Right renal cortex interstitium (tissue), 3 donors: ENCODE data around the gene OPN1MW2. TPM values are rescaled to one million over a fixed set of nuclear protein-coding genes. Genes with fewer than 3 reads are reported as not detected.
"Not testable (repeated sequence)": the region's sequence is repeated elsewhere in the genome, so short reads cannot be mapped to it uniquely, and the experiment has no call there.

Experiments used
- DNase-seq, 3 donors: peaks; one replicate each; pipeline ENCODE4 v3.0.0-alpha.2; 2013; ENCODE audit warnings: low read depth in 3 of 3, low spot score in 2 of 3
- polyA plus RNA-seq, 3 donors: library from polyadenylated mRNA; unstranded; fragments of 120-200 nt; gene quantifications; one replicate each; pipeline ENCODE4 v1.2.1, GENCODE V29; 2013; ENCODE audit not compliant: insufficient read length in 3 of 3

Gene OPN1MW2
- polyA plus RNA-seq: not detected

- not testable (repeated sequence) for DNase-seq
Observed at GRCh38 chrX:154219456-154219855, at the start of gene OPN1MW2. TSS of gene OPN1MW2 (plus strand) at chrX:154219756. CDS start at chrX:154219816, 60 bp downstream.

- not testable (repeated sequence) for DNase-seq
Observed at GRCh38 chrX:154172535-154172943, 47.0 kb upstream of the OPN1MW2 start.

- DNase-seq: not testable (repeated sequence)
Observed at GRCh38 chrX:154174356-154174755, 45.2 kb upstream of the OPN1MW2 start.

- DNase-seq: not testable (repeated sequence)
Observed at GRCh38 chrX:154182296-154182695, 37.3 kb upstream of the OPN1MW2 start, which contains the start of gene OPN1MW. TSS of gene OPN1MW (plus strand) at chrX:154182596. CDS start at chrX:154182678, 82 bp downstream.

GRCh38 chrX:154183794-154184193, 35.8 kb upstream of the OPN1MW2 start:
- not testable (repeated sequence) for DNase-seq

- DNase-seq: not testable (repeated sequence)
Observed at GRCh38 chrX:154192846-154193245, 26.7 kb upstream of the OPN1MW2 start.

GRCh38 chrX:154194316-154194715, 25.2 kb upstream of the OPN1MW2 start:
- DNase-seq: not testable (repeated sequence)

GRCh38 chrX:154196466-154196865, 23.1 kb upstream of the OPN1MW2 start:
- DNase-seq: not testable (repeated sequence)

- DNase-seq: not testable (repeated sequence)
Observed at GRCh38 chrX:154209670-154210418, 9.7 kb upstream of the OPN1MW2 start.

- not testable (repeated sequence) for DNase-seq
Observed at GRCh38 chrX:154211057-154211456, 8.5 kb upstream of the OPN1MW2 start.

- not testable (repeated sequence) for DNase-seq
Observed at GRCh38 chrX:154211499-154211898, 8.1 kb upstream of the OPN1MW2 start.

- DNase-seq: not testable (repeated sequence)
Observed at GRCh38 chrX:154225292-154225691, 5.7 kb downstream of the OPN1MW2 start.

GRCh38 chrX:154226706-154227105, 7.2 kb downstream of the OPN1MW2 start:
- not testable (repeated sequence) for DNase-seq

GRCh38 chrX:154231443-154231842, 11.9 kb downstream of the OPN1MW2 start:
- not testable (repeated sequence) for DNase-seq

GRCh38 chrX:154233620-154234019, 14.1 kb downstream of the OPN1MW2 start:
- DNase-seq: not testable (repeated sequence)

- DNase-seq: not testable (repeated sequence)
Observed at GRCh38 chrX:154238939-154239559, 19.5 kb downstream of the OPN1MW2 start.

- not testable (repeated sequence) for DNase-seq
Observed at GRCh38 chrX:154239982-154240503, 20.5 kb downstream of the OPN1MW2 start.

GRCh38 chrX:154247377-154248045, 28.0 kb downstream of the OPN1MW2 start:
- not testable (repeated sequence) for DNase-seq

- not testable (repeated sequence) for DNase-seq
Observed at GRCh38 chrX:154248076-154248475, 28.5 kb downstream of the OPN1MW2 start.

- not testable (repeated sequence) for DNase-seq
Observed at GRCh38 chrX:154257282-154257681, 37.7 kb downstream of the OPN1MW2 start, which contains the start of gene OPN1MW3. TSS of gene OPN1MW3 (plus strand) at chrX:154257582. CDS start at chrX:154257620, 38 bp downstream.

- DNase-seq: not testable (repeated sequence)
Observed at GRCh38 chrX:154258711-154259110, 39.2 kb downstream of the OPN1MW2 start.
